Stimulated activated CD8-positive, alpha-beta memory T cell treated with anti-CD3 and anti-CD28 coated beads, Interleukin-15, amount 100 ng/mL, for 24 hours (primary cell): Measurements from ENCODE around the gene KDSR.

Source experiments
- DNase-seq: peaks from one replicate; pipeline ENCODE4 v3.0.0-alpha.2; 2020; ENCODE audit warnings: low read depth

KDSR gene

DNA sequence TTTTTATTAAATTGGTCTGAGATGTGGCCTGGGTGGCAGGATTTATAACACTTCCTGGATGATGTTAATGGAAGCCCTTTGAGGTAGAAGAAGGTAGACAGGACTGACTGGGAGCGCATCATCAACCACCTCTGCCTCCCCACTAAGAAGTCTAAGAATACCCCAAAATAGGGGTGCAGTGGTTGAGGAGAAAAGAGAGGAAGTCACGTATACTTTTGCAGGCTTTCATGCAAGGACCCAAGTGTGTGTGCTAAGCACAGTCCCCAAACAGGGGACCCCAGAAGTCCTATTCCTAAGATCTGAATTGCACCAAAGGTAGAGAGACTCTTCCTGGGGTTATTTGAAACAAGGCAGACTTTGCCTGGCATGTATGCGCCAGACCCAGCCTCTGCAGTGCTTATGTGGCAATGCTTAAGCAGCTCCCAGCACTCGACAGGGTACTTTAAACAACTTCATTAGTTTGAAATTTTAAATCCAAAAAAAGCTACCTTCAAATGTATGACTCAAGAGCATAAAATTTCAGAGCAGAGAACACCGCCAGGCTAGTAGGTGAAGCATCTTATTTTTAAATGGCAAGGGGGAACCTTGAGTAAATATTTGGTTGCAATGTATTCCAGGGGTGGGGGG lies 82.7 kb downstream of the KDSR start:
- no peak for DNase-seq

DNA sequence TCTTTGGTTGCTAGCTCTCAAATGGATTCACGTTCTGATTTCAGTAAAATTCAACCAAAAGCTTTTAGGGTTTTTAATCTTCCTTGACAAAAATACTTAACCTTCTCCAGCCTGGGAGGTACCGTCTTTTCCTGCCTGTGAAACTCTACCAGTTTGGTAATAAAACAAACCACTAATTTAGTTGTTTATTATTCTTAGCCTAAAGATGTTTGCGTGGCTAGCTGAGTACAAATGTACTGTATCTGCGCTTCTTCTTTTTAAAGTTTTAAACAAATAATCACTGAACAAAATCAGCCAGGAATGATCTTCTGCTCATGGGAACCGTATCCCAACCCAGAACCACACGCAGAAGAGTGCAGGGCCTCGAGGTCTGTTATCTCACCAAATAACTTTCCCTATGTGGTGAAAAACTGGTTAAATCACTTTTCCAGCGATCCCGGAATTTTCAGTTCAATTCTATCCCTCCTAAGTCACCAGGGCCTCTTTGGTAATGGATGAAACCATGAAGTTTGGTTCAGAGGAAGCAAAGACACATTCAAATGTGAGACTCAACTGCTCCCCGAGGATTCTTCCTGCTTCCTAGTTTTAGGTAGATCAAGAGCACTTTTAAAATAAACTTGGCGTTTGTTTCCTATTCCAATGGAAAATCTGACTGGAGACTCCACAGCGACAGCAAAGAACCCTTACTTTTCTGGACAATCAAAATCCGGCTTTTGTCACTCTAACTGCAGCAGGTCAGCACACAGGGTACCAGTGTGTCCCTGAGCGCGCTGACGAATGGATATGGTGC lies 83.5 kb downstream of the KDSR start:
- no peak for DNase-seq

DNA sequence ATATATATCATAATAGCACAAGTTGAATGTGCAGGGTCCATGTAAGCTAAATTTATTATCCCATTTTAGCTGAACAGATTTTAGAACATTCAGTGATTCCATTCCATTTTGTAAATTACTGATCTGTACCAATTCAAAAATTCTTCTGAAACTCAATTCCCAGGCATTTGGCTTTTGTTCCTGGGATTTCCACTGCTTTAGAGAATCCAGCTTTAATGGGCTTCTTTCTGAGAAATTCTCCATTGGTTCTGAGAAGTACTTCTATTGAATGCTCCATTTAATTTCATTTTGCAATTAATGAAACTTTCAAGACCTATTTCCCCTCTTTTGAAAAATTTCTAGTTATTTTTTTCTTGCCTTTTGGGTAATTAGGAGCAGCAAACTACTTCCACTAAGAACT lies 84.2 kb downstream of the KDSR start:
- DNase-seq = no peak
